GM23338 (cell line): ENCODE measurements around the gene DPP3.

ENCODE experiments used
- CREB1 ChIP-seq: fragments of 250-450 bp; sonication (Bioruptor Pico); IDR thresholded peaks from 2 replicates; pipeline ENCODE4 v1.5.0; 2020; ENCODE audit warnings: low read depth, mild to moderate bottlenecking, moderate library complexity
- CTCF ChIP-seq, 2 experiments: fragments of 200-600 bp in 1 of 2; sonication (generic) in 1 of 2; conservative IDR thresholded peaks; 2 replicates each; pipeline versions ENCODE4 v1.5.1 to v1.6.1; 2016 to 2017; ENCODE audit warnings: antibody characterized with exemption in 2 of 2, low read depth in 2 of 2, mild to moderate bottlenecking in 2 of 2, moderate library complexity in 1 of 2
- EZH2 ChIP-seq: fragments of 200-600 bp; sonication (generic); IDR thresholded peaks from one replicate; pipeline ENCODE4 v1.8.0; 2017; ENCODE audit warnings: antibody characterized with exemption, mild to moderate bottlenecking, low read depth; ENCODE audit not compliant: unreplicated experiment
- JUNB ChIP-seq: IDR thresholded peaks from one replicate; pipeline ENCODE4 v1.6.1; 2016; ENCODE audit warnings: antibody characterized with exemption; ENCODE audit not compliant: unreplicated experiment
- POLR2AphosphoS5 ChIP-seq: IDR thresholded peaks from 2 replicates; pipeline ENCODE4 v1.6.1; 2016; ENCODE audit warnings: antibody characterized with exemption, low read depth
- REST ChIP-seq: IDR thresholded peaks from one replicate; pipeline ENCODE4 v1.6.1; 2018; ENCODE audit warnings: antibody characterized with exemption; ENCODE audit not compliant: unreplicated experiment
- STAT1 ChIP-seq: IDR thresholded peaks from one replicate; pipeline ENCODE4 v1.6.1; 2016; ENCODE audit warnings: antibody characterized with exemption; ENCODE audit not compliant: unreplicated experiment
- ZNF114 ChIP-seq: fragments of 250-450 bp; sonication (Bioruptor Pico); IDR thresholded peaks from 2 replicates; pipeline ENCODE4 v1.5.0; 2020; ENCODE audit warnings: mild to moderate bottlenecking, moderate library complexity

DNA sequence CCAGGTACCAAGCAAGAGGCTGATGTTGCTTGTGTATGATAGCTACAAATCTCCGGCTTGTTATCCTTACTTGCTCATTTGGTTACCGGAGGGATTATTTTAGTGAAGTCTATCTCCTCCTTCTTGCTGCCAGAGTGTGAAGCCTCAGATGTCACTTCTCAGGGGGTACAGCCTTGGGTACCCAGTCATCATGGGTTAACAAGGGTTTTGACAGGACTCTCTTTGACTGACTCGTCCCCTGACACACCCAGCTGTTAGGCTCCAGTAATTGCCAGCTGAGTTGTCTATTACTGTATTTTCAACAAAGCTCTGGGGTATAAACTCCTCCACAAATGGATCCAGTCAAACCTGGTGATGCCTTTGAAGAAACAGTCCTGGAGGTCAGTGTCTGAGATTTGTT, 25.4 kb upstream of the DPP3 start:
- no peak for TF ChIP-seq JUNB
- no peak for TF ChIP-seq REST
- TF ChIP-seq CTCF (conservative IDR thresholded peaks at IDR 0.05; ENCODE audit: low read depth in 2 of 2): no peak
- TF ChIP-seq EZH2: no peak
- TF ChIP-seq POLR2AphosphoS5: no peak
- TF ChIP-seq STAT1: no peak
- no peak for TF ChIP-seq CREB1 (CRISPR knock-in tag)
- TF ChIP-seq ZNF114 (CRISPR knock-in tag): no peak
